HG03460 (cell line): ENCODE measurements around the gene NDUFS6.
A peak's percentile ranks its signal among the peaks of the same experiment; 100 is the strongest.

Experiments
- ATAC-seq: cut with Tn5 transposase; IDR thresholded peaks from one replicate; pipeline ENCODE4 v1.9.1; 2021; ENCODE audit not compliant: unreplicated experiment

The NDUFS6 gene

DNA sequence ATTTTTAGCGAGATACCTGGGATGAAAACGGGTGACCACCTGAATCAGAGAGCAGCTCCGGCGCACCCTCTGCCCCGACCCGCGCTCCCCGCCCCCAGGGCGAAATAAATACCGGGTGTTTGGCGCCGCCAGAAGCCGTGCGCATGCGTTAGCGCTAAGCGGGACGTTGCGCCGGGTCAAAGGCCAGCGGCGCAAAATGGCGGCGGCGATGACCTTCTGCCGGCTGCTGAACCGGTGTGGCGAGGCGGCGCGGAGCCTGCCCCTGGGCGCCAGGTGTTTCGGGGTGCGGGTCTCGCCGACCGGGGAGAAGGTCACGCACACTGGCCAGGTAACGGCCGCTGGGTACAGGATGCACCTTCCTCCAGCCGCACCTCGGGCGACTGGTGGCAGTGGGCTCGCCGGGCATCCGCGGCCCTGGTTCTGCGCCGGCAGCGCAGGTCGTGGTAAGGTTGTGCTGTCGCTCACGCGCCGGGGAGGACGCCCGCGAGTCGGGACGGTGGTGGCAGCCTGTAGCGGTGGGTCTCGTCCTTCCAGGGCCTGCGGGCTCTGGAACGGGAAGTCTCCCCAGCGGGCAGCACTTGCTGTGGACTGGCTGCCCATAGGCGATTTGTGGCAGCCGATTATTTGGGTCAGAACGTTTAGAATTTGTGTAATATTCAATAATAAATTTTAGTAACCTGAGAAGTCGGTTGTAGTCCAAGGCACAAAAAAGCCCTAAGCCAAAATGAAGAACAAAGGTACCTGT, at the start of gene NDUFS6:
TSS of gene NDUFS6 (plus strand) at position 186 of the 745 bp plus-strand sequence. CDS start at position 197, 11 bp downstream.
- peak; percentile 56 for ATAC-seq

DNA sequence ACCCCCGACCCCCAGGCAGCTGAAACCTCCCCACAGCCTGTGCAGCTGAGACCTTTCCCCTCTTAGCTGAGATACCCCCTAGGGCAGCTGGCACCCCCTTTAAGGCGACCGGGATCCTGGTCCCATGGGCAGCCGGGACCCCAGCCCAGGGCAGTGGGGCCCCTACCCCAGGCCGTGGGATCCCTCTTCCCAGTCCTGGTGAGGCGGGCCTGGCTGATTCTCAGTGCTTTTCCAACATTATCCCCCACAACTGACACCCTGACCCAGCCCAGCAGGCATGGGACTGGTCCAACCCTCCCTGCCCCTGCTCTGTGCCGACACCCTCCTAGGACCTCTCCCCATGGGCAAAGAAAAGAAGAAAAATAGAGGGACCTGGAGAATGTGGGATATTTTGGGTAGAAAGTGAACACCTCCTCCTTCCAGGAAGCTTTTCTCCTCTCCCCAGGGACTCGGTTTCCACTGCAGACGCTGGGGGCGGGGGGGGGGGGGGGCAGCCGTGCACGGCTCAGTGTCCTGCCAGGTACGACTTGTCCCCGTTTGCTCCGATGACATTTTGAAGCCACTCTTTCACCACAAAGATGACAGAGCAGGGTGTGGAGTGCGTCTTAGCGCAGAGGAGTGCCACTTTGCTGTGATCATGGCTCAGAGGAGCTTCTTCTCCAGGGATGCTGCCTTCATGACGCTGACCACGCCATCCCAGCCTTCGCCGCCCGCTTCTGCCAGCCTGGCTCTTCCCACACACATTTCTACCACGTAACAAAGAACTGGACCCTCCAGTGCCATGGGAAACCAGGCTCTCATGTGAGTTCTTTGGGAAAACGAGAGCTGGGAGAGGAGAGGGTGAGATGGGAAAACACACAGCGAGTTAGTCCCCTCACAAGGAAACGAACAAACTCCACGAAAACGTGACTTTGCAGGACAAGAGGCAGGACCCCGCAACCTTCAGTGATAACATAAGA, 49.1 kb upstream of the NDUFS6 start:
- ATAC-seq, result no peak

DNA sequence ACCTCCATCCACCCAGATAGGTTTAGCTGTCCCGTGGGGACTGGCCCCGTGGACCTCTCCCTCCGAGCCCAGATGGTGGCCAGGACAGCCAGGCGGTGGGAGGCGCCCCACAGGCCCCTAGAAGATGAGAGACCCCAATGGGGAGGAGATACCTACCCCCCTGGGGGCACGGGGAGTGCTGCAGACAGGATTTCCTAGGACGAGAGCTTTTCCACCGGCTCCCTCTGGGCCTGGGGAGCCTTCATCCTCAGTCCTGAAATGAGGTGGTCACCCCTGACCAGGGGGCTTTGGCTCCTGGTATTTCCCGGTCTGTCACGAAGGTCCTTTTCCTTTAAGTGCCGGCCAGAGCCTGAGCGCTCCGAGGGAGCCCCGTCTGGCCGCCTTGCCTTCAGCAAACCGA, 48.3 kb upstream of the NDUFS6 start:
- ATAC-seq, result no peak

DNA sequence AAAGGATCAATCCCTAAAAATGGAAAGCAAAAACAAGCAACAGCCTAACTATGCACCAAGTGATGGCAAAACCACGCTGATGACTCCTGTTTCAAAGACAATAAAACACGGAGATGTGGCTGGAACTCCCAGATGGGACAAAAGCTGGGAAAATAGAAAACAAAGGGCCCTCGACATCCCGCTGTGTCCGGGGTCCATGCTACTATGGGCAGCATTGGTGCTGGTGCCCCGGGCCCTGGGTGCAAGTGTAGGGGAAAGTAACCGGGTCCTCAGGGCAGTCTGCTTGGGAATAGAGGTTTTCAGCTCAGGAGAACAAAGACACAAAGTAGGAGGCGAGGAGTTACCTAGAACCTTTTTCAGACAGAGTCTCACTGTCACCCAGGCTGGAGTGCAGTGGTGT, 47.7 kb upstream of the NDUFS6 start:
- no peak for ATAC-seq

DNA sequence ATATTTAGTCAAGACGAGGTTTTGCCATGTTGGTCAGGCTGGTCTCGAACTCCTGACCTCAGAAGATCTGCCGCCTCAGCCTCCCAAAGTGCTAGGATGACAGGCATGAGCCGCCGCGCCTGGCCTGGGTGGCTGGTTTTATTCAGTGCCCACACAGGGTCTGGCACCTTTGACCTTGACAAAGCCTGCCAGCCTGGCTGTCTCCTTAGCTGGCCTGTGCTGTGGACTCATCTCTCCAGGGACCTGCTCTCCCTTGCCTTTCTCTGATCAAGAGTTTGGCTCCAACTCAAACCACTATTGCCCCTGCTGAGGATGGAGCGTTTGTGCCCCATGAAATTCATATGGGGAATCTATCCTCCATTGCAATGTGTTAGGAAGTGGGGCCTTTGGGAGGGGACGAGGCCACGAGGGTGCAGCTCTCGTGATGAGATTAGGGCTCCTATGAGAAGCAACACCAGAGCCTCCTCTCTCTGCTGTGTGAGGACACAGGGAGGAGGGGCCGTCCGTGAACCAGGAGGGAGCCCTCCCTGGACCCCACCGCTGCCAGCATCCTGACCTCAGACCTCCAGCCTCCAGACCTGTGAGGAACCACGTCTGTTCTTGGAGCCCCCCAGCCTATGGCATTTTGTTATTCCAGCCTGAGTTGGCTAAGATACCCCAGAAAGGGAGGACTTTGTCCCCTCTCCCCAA, 46.5 kb upstream of the NDUFS6 start:
- no peak for ATAC-seq

DNA sequence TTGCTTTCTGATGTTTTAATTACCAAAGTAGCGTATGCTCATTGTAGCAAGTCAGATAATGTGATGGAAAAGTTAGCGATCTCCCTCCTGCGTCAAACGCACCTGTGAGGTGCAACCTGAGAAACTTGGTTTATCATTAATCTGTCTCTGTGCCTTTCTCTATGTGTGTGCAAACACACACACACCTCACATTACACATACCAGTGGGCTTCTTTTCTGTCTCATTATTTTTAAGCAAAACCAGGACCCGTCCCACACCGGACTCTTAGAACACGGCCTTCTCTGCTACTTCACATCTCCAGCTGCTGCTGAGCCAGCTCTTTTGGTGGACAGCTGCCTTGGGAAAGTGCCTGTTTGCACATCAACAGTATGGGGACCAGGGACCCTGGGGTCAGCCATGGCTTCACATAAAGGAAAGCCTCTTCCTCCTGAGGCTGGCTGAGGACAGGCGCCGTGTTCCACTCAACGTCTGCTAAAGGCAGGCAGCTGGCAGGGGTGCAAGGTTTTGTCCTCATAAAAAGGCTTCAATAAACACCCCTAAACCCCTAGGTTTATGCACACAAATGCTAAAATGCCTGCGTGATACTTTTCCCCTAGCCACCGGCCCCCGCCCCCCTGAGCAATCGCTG, 45.8 kb upstream of the NDUFS6 start:
- ATAC-seq, result no peak

DNA sequence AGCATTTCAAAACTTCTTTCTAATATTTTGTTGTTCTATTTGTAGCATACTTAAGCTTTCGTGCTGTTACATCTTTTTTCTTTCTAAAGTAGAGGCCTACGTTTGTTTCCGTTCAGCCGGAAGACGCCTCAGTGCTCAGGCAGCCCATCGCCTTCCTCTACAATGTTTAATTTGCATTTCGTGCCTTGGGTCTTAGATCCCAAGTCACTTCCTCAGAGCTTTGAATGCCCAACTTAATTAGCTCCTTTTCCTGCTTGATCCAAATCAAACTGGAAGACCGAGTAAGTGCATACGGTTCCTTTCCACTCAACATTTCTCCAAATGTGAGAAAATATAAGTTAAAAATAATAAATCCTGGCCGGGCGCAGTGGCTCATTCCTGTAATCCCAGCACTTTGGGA, 44.7 kb upstream of the NDUFS6 start:
- ATAC-seq, result no peak

DNA sequence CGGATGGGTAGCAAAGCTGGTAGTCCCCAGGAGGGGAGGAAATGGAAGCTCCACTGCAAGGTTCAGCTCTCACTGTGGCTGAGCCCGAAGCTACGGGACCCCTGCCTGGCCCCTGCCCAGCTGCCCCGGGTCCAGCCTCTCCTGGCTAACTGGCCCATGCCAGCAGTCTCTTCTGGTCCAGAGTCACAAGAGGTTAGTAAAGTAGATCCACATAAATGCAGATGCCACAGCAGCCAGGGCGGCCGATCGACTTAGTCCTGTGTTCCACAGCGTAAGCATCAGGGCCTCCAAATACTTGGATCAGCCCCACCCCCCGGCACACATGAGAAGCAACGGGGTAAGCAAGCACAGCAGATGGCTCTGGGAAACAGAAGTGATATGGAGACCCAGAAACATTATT, 43.7 kb upstream of the NDUFS6 start:
- no peak for ATAC-seq

DNA sequence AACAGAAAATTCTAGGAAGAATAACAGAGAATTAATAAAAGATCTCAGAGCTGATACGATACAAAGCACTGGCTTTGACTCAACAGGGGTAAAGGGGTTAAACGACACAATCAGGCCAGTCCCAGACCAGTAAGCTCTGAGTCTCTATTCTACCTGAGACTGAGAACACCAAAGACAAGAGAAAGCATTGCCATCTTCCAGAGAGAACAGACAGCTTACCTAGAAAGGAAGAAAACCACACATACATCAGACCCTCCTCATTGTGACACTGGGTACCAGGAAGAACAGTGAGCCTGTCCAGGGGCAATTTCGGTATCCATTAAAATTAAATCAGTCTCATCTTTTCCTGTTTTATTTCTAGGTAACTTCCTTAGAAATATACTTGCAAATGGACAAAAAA, 42.6 kb upstream of the NDUFS6 start:
- no peak for ATAC-seq

DNA sequence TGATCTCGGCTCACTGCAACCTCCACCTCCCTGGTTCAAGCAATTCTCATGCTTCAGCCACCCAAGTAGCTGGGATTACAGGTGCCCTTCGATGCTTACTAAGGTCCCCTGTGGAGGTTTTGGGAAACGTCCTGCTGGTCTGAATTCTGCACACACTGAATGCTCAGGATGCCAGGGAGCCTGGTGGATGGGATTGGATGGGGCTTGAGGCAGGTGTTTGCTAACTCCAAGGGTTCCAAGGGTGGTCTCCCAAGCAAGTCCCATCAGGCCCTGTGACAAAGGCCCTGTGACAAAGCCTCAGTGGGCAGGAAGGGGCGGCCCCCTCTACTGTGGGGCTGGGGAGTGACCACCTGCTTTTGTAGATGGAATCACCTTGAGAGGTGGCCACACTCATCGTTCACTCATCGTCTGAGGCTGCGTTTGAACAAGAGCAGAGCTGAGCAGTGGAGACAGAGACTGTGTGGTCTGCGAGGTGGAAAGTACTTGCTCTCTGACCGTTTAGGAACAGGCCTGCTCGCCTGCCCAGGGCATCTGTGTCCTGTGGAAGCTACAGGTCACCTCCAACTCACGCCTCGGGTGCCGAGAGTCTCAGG, 41.7 kb upstream of the NDUFS6 start:
- no peak for ATAC-seq

DNA sequence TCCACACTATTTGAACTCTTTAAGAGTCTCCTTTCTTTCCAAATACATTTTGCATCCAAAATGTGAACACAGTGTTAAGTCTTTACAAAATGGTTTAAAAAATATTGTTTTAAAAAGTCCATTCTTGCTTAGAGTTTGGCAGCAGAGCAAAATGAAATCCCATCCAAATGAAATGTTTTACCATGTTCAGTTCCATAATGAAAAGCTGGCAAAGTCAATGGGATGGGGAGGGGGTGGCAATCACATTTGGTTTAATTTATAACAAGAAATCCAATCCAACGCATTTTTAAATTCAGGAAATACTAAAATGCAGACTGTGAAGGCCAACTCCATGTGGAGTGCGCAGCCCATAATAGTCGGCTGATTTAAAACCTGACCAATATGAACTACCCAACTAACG, 41.0 kb upstream of the NDUFS6 start:
- ATAC-seq, result no peak

DNA sequence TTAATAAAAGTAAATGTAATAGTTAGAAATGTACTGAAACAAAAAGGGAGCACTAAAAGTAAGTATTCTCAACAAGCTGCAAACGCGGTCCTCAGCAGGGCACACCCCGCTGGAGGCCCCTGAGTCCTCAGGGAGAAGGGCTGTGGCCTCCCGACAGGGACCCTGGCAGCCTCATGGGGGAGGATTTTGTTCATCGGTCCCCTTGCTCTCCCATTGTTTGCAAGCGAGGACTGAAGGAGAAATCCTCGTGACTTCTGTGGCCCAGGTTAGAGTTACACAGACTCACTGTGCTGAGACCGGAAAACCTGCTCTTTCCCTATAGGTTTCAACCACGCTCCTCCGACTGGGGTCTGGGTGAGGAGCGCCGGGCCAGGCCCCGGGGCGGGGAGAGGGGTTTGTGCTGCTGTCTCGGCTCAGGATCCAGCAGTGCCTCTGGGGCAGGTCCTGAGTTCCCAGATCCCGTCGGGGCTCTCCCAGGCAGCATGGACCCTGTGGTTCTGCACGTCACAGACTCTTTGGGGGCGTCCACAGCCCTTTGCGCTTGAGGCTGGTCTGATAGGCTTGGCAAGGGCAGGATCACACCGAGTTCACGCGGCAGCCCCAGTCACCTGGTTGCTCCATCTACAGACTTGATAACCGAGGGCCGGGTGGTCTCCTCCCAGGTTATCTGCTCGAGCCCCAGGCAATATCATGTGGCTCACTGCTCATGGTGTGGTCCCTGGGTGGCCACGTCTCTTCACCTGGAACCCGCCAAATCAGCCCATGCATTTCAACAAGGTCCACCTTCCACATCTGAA, 40.4 kb upstream of the NDUFS6 start:
- no peak for ATAC-seq

DNA sequence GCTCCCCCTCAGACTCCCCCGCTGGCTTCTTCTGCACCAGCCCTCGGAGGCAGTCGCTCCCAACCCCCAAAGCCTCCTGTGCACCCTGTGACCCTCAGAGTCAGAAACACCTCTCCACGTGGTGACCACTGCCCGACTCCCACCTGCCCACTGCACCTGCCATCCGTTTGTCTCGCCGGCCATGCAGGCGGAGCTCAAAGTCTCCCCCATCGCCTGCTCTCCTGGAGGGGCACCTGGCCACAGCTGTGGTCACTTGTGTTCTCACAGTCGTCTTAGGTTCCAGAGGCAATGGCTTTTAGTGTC, 39.8 kb upstream of the NDUFS6 start:
- ATAC-seq, result no peak

DNA sequence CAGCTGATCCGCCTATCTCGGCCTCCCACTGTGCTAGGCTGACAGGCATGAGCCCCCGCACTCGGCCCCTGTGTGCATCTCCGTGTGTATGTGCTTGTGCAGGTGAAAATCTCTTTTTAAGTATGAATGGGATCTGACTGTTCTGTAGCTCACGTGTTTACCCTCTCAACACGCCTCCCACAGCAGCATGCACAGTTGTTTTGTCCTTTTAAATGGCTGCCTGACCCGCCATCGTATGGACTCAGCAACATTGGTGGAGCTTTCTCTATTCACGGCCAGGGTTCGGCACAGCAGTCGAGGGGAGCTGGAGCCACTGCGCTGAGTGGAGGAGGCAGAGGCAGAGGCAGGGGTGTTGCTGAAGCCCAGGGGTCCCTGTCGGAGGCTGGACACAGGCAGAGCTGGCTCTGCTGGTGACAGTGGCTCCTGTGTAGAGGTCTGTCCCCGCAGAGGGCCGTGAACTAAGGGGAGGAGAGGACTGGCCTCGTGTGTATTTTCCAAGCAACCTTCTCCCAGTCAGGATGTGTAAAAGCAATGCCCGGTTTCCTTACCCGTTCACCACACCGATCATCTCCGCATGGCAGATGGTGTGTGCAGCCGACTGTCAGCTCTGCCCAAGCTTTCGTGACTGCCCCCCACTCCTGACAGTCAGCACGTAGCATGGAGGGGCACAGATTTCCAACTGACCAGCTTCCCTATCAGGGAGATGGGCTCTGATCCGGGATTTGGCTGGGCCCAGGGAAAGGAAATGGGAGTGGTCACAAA, 38.9 kb upstream of the NDUFS6 start:
- no peak for ATAC-seq

DNA sequence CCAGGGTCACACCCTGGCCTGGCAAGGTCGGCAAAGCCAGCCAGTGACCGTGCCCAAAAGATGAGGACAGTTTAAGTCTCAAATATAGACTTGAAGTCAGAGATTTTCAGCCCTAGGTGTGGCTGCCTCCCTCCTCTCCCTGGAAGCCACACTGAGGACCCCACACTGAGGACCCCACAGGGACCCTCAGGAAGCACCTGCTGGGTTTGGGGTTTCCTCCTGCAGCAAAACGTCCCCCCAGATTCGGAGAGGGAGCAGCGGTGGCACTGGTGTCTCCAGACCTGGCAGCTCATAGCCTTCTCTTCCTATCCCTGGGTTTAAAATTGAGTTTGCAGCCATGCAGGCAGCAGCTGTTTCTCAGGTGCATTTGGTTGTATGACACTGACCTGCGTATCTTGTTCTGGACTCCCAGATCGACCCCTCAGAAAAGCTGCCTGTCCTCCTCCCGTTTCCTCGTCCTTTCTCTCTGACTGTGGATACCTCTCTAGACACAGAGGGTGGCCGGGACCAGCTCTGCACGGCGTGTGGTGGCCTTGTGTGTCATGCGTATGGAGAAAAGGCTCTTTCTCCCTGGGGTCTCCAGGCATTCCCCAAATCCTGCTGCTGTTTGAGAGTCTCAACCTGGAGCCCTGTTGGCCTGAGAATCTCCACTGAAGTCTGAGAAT, 38.2 kb upstream of the NDUFS6 start:
- no peak for ATAC-seq

DNA sequence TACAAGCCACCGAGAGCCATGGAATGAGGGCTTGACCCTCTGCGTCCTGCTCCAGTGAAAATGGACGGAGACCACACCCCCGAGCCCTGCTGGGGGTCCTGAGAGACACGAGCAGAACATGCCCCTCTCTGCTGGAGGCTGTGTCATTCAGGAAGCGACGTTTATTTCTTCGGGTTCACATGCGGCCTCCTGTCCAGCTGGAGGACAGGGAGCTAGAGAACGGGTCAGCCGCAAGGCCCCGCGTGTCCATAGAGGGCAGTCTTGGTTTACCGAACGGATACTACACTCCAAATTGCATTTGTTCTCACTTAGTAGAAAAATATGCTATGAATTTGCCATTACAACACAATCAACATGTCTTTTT, 37.7 kb upstream of the NDUFS6 start:
- no peak for ATAC-seq

DNA sequence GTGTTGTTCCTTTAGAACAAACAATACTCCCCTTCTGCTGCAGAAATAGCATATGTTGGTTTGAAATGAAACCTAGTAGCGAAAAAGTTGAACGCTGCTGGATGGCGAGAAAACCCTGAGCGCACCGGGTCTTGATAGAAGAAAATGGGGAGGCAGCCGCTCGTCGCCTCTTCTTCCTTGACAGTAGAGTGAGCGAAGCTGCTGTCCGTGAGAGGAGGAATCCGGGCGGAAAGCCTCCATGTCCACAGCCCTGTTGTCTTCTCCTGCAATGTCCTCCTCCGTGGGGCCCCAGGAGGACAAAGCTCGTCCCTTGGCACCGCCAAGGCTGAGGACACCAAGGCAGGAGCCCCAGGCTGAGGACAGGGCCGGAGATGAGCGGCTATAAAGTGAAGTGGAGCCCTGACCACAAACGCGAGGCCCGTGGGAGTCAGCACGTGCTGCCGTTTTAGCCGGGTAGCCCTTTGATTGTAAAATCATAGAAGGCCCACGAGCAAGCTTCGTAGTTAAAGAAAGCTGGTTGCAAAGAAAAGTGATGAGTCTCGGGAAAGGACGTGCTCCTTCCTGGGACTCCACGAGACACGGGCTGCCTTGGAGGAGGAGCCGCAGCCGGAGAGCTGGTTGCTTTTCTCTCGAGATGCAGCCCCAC, 37.1 kb upstream of the NDUFS6 start:
- ATAC-seq, result no peak

DNA sequence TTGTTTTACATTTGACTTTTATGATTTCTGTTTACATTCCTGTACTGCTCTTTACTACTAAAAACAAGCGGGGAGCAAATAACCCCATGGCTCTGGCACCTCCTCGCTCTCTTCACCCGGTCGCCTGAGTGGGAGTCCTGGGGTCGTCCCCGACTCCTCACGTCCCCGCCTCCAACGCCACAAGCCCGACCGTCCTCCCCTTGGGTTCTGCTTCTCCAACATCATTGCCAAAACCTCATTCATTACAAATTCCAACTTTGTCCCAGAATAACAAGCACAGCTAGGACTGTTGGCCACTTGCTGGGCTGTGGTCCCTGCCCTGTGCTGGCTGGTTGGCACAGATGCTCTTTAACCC, 36.6 kb upstream of the NDUFS6 start:
- ATAC-seq, result no peak
